Measurements from ENCODE around the gene WSB1.
A peak's percentile ranks its signal among the peaks of the same experiment; 100 is the strongest.

Gene WSB1

DNA sequence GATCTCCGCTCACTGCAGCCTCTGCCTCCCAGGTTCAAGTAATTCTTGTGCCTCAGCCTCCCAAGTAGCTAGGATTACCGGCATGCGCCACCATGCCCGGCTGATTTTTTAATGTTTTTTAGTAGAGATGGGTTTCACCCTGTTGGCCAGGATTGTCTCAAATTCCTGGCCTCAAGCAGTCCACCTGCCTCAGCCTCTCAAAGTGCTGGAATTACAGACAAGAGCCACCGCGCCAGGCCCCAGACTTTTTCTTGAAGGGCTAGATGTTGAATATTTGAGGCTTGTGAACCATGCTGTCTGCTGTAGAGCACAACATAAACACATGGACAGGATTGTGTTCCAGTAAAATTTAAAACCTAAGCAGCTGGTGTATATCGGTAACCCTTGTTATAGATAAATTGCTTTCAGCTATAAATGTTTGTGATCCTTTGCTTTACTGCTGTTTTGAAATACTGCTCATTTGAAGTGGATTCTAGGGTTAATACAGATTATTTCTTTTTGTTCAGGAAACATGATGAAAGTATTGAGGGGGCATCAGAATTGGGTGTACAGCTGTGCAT lies 12.4 kb downstream of the WSB1 start:
- POLR2A ChIA-PET = no interaction called here
- CTCF ChIA-PET = interaction anchor here (0.6 to 5.2 kb wide), 3 partner anchors 8 to 69 kb away, joined by 3 to 35 read pairs (median 10); no protein-coding TSS in a partner anchor
- H3K4me3 ChIP-seq (ENCODE audit: low read depth, low read length) = no peak overlapping the region
- DNase-seq (ENCODE audit: low read depth, low spot score) = no peak
- TF ChIP-seq, protein P1, sequence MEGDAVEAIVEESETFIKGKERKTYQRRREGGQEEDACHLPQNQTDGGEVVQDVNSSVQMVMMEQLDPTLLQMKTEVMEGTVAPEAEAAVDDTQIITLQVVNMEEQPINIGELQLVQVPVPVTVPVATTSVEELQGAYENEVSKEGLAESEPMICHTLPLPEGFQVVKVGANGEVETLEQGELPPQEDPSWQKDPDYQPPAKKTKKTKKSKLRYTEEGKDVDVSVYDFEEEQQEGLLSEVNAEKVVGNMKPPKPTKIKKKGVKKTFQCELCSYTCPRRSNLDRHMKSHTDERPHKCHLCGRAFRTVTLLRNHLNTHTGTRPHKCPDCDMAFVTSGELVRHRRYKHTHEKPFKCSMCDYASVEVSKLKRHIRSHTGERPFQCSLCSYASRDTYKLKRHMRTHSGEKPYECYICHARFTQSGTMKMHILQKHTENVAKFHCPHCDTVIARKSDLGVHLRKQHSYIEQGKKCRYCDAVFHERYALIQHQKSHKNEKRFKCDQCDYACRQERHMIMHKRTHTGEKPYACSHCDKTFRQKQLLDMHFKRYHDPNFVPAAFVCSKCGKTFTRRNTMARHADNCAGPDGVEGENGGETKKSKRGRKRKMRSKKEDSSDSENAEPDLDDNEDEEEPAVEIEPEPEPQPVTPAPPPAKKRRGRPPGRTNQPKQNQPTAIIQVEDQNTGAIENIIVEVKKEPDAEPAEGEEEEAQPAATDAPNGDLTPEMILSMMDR (IDR thresholded peaks at IDR 0.05; ENCODE audit: insufficient read depth, low read length, missing control alignments) = no peak

DNA sequence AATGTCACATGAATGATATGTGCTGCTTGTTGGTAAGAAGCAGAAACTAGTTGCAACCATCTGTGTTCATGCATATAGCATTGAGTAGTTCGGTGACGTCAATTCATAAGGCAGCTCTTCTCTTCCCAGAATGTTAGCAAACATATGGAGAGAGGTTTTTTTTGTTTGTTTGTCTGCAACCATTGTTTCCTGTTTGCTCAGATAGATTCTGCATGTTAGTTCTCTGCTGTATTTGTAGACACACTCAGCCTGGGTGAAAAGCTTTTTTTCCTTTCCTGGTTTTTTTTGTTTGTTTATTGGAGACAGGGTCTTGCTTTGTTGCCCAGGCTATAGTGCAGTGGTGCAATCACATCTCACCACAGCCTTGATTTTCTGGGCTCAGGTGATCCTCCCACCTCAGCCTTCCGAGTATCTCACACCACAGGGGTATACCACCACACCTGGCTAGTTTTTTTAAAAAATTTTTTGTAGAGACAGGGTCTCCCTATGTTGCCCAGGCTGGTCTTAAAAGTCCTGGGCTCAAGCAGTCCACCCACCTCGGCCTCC lies 16.7 kb downstream of the WSB1 start:
- no peak for DNase-seq (ENCODE audit: low read depth, low spot score)
- ChIA-PET POLR2A (no interaction called here), CTCF (interaction anchor here (1.0 to 5.2 kb wide), 3 partner anchors 16 to 289 kb away, joined by 4 to 35 read pairs (median 8); no protein-coding TSS in a partner anchor)
- H3K4me3 ChIP-seq (ENCODE audit: low read depth, low read length) = no peak overlapping the region
- TF ChIP-seq, protein P1 (IDR thresholded peaks at IDR 0.05; ENCODE audit: insufficient read depth, low read length, missing control alignments) = no peak

DNA sequence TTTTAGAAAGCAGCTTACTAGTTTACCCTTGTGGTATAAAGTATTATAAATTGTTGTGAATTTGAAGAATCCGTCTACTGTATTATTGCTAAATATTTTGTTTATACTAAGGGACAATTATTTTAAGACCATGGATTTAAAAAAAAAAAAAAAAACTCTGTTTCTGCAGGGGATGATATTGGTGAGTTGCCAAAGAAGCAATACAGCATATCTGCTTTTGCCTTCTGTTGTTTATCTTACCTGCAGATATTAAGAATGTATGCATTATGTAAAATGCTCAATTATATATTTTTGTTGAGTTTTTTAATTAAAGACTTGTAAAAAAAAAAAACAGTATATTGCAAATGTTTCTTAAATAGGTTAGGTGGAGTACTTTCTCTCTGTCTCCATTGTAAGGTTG lies 19.4 kb downstream of the WSB1 start:
- DNase-seq (ENCODE audit: low read depth, low spot score) = no peak
- no peak overlapping the region for H3K4me3 ChIP-seq (ENCODE audit: low read depth, low read length)
- ChIA-PET POLR2A (interaction anchor here (2.6 kb wide), 1 partner anchor 19 kb away, joined by 9 read pairs; the partner anchor contains the start of gene WSB1), CTCF (interaction anchor here (0.6 to 4.0 kb wide), 7 partner anchors 8 to 290 kb away, joined by 3 to 27 read pairs (median 5); no protein-coding TSS in a partner anchor)
- TF ChIP-seq, protein P1 (IDR thresholded peaks at IDR 0.05; ENCODE audit: insufficient read depth, low read length, missing control alignments) = no peak

DNA sequence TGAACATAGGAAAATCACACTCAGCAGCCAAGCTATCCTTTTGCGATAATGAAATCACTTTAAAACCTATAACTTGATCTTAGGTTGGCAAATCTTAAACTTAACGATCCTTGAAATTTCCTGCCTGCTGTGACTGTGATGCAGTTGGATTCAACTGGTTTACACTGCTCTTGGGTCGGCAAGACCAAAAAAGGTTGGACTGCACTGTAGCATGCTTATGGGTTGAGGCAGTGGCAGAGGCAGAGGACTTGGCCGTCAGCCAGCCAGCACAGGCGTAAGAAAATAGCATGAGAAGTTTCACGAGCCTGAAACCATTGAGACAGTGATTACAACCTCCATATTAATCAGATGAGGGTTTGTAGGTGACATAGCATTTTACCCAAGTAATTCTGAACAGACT lies 21.4 kb downstream of the WSB1 start:
- ChIA-PET CTCF (interaction anchor here (0.8 to 4.0 kb wide), 7 partner anchors 10 to 339 kb away, joined by 3 to 27 read pairs (median 5); no protein-coding TSS in a partner anchor), POLR2A (no interaction called here)
- peak; percentile 49 for DNase-seq (ENCODE audit: low read depth, low spot score)

DNA sequence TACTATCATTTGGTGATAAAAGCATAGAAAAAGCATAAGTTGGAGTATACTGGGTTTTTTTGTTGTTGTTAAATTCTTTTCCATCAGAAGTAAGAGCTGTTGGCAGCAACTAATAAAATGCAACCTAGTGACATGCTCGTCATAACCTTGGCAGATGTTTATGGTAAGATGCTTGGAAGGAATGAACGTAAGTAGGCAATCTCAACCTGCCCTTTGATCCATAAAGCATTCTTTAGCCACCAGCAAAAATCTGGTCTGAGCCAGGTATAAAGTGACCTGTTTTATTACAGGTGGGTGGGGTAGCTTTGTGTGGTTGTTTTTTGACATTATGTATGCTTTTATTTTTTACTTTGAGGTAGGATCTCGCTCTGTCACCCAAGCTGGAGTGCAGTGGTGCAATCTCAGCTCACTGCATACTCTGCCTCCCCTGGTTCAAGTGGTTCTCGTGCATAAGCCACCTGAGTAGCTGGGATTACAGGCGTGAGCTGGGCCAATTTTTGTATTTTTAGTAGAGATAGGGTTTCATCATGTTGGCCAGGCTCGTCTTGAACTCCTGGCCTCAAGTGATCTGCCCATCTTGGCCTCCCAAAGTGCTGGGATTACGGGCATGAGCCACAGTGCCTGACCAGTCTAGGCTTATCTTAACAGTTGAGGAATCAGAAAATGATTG lies 22.0 kb downstream of the WSB1 start:
- TF ChIP-seq, protein P1 (IDR thresholded peaks at IDR 0.05; ENCODE audit: insufficient read depth, low read length, missing control alignments) = no peak
- DNase-seq (ENCODE audit: low read depth, low spot score) = no peak
- H3K4me3 ChIP-seq (ENCODE audit: low read depth, low read length) = no peak overlapping the region
- ChIA-PET CTCF (interaction anchor here (0.8 to 3.2 kb wide), 7 partner anchors 16 to 339 kb away, joined by 3 to 17 read pairs (median 4); no protein-coding TSS in a partner anchor), POLR2A (interaction anchor here (1.2 kb wide), 1 partner anchor 21 kb away, joined by 5 read pairs; no protein-coding TSS in a partner anchor)

More for the DNA sequence above, 21.4 kb downstream of the WSB1 start:
- H3K4me3 ChIP-seq (ENCODE audit: low read depth, low read length) = no peak overlapping the region
- TF ChIP-seq, protein P1 (IDR thresholded peaks at IDR 0.05; ENCODE audit: insufficient read depth, low read length, missing control alignments) = no peak

DNA sequence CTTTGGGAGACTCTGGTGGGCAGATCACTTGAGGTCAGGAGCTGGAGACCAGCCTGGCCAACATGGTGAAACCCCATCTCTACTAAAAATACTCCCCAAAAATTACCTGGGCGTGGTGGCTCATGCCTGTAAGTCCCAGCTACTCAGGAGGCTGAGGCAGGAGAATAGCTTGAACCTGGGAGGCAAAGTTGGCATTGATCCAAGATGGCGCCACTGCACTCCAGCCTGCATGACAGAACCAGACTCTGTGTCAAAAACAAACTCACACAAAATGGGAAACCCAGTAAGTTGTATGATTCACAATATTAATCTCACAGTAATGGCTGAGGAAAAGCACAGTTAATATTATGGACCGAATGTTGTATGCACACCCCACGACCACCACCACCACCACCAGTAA lies 24.3 kb downstream of the WSB1 start:
- TF ChIP-seq, protein P1 (IDR thresholded peaks at IDR 0.05; ENCODE audit: insufficient read depth, low read length, missing control alignments) = no peak
- no peak for DNase-seq (ENCODE audit: low read depth, low spot score)
- ChIA-PET CTCF (interaction anchor here (0.8 to 2.0 kb wide), 5 partner anchors 14 to 282 kb away, joined by 3 to 5 read pairs (median 3); no protein-coding TSS in a partner anchor), POLR2A (interaction anchor here (0.6 to 2.9 kb wide), 2 partner anchors 24 to 74 kb away, joined by 3 to 12 read pairs; partner anchors contain the start of gene WSB1)
- H3K4me3 ChIP-seq (ENCODE audit: low read depth, low read length) = no peak overlapping the region

Measured in AG04449 (cell line).